ENCODE measurements around the gene CCNT1.

DNA sequence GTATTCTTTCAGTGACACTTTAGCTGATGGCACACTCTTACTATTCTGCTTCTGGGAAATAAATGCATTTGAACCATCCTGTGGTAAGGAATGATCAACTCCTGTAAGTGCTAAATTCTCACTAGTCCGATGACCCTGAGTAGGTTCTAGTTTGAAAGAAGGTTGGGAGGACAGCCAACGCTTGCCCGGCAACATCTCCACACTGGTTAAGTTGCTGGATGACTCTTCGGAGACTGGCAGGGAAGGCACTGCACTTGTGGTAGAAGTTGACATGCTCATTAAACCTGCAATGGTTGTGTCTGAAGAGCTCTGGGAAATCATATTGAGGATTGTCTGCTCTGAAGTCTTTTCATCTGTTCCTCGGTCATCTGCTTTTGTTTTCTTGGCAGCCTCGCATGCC, 22.5 kb downstream of the CCNT1 start:
- TF ChIP-seq, protein P1, sequence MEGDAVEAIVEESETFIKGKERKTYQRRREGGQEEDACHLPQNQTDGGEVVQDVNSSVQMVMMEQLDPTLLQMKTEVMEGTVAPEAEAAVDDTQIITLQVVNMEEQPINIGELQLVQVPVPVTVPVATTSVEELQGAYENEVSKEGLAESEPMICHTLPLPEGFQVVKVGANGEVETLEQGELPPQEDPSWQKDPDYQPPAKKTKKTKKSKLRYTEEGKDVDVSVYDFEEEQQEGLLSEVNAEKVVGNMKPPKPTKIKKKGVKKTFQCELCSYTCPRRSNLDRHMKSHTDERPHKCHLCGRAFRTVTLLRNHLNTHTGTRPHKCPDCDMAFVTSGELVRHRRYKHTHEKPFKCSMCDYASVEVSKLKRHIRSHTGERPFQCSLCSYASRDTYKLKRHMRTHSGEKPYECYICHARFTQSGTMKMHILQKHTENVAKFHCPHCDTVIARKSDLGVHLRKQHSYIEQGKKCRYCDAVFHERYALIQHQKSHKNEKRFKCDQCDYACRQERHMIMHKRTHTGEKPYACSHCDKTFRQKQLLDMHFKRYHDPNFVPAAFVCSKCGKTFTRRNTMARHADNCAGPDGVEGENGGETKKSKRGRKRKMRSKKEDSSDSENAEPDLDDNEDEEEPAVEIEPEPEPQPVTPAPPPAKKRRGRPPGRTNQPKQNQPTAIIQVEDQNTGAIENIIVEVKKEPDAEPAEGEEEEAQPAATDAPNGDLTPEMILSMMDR (IDR thresholded peaks at IDR 0.05): no peak
- TF ChIP-seq POLR2A (IDR thresholded peaks at IDR 0.05): no peak

All from gastroesophageal sphincter (tissue), 3 donors.